Endothelial cell of umbilical vein (primary cell): ENCODE measurements around the gene APOB. TPM values are rescaled to one million over a fixed set of nuclear protein-coding genes. Genes with fewer than 3 reads are reported as not detected.

Experiments
- BruUV-seq: library from RNA; stranded (reverse); fragments of 400-500 nt; replicated peaks from 2 replicates; lab custom pipeline; 2021; lab: Mats Ljungman, UMichigan
- CTCF ChIA-PET: fragments of 300-600, 350-600 bp; sonication (Branson Sonifier 250); formaldehyde crosslinking; loops from one replicate; lab custom pipeline; 2021; ENCODE audit warnings: antibody characterized with exemption, inconsistent platforms; lab: Charles Lee
- POLR2A ChIA-PET: fragments of 300-600, 350-600 bp; sonication (Branson Sonifier 250); formaldehyde crosslinking; loops from one replicate; lab custom pipeline; 2021; ENCODE audit warnings: antibody characterized with exemption, inconsistent platforms; lab: Charles Lee
- DNase-seq: peaks from one replicate; pipeline ENCODE4 v3.0.0-alpha.2; 2011; ENCODE audit warnings: low read depth, low spot score
- FAIRE-seq: peaks from 2 replicates; lab custom pipeline; 2011; peaks lifted over from hg19 to GRCh38; lab: Jason Lieb, UNC
- H2AFZ ChIP-seq: 2 replicates; pipeline ENCODE4 v1.6.0; 2012; ENCODE audit warnings: low read depth, low read length, control low read depth, inconsistent platforms
- H3K27ac ChIP-seq: 2 replicates; pipeline ENCODE4 v1.5.1; 2011; ENCODE audit warnings: low read depth, mild to moderate bottlenecking, control low read depth, low read length, moderate library complexity; ENCODE audit not compliant: insufficient read depth
- H3K27me3 ChIP-seq, 2 experiments: 2 replicates each; pipeline versions ENCODE4 v1.6.0 to v1.6.1; 2011; ENCODE audit warnings: low read length in 2 of 2, mixed read lengths in 1 of 2; ENCODE audit not compliant: control insufficient read depth in 2 of 2, insufficient read depth in 2 of 2
- H3K36me3 ChIP-seq, 2 experiments: 2 replicates in 1 of 2; 3 replicates in 1 of 2; pipeline ENCODE4 v1.5.1; 2011; ENCODE audit warnings: low read length in 2 of 2, mild to moderate bottlenecking in 1 of 2, moderate library complexity in 1 of 2; ENCODE audit not compliant: control insufficient read depth in 2 of 2, insufficient read depth in 2 of 2; ENCODE audit errors: extremely low read depth in 1 of 2
- H3K4me1 ChIP-seq: 3 replicates; pipeline ENCODE4 v1.5.1; 2011; ENCODE audit warnings: mild to moderate bottlenecking, low read length; ENCODE audit not compliant: control insufficient read depth, insufficient read depth; ENCODE audit errors: extremely low read depth
- H3K4me2 ChIP-seq: 2 replicates; pipeline ENCODE4 v1.6.1; 2011; ENCODE audit warnings: low read length, control low read depth, mixed read lengths; ENCODE audit not compliant: insufficient read depth
- H3K4me3 ChIP-seq, 3 experiments: fragments of 200-600 bp in 1 of 3; sonication (generic), shearing (Covaris generic) in 1 of 3; replicated peaks in 1 of 3; 2 replicates each; pipeline ENCODE4 v1.5.1; 2011 to 2016; ENCODE audit warnings: control low read depth in 3 of 3, low read length in 3 of 3, mild to moderate bottlenecking in 2 of 3, inconsistent platforms in 1 of 3, low read depth in 1 of 3, moderate library complexity in 1 of 3; ENCODE audit not compliant: insufficient read depth in 1 of 3
- H3K79me2 ChIP-seq: 2 replicates; pipeline ENCODE4 v1.6.0; 2012; ENCODE audit warnings: low read length, inconsistent platforms; ENCODE audit not compliant: control insufficient read depth, insufficient read depth
- H3K9ac ChIP-seq: replicated peaks from 2 replicates; pipeline ENCODE3; 2011; ENCODE audit warnings: low read length, control low read depth; ENCODE audit not compliant: insufficient read depth; ENCODE audit errors: extremely low read depth
- H3K9me1 ChIP-seq: replicated peaks from 3 replicates; pipeline ENCODE4 v1.6.0; 2011; ENCODE audit warnings: mild to moderate bottlenecking, low read length; ENCODE audit not compliant: control insufficient read depth, insufficient read depth; ENCODE audit errors: extremely low read depth
- H3K9me3 ChIP-seq: replicated peaks from 2 replicates; pipeline ENCODE4 v1.5.1; 2012; ENCODE audit warnings: low read length, inconsistent platforms; ENCODE audit not compliant: control insufficient read depth, insufficient read depth
- H4K20me1 ChIP-seq: replicated peaks from 2 replicates; pipeline ENCODE3; 2011; ENCODE audit warnings: mild to moderate bottlenecking, low read length; ENCODE audit not compliant: control insufficient read depth, insufficient read depth; ENCODE audit errors: extremely low read depth
- CTCF ChIP-seq, 2 donors: IDR thresholded peaks; 1 replicate in 1 of 2; 2 replicates in 1 of 2; pipeline ENCODE4 v1.5.1; 2011; ENCODE audit warnings: low read length in 2 of 2, mild to moderate bottlenecking in 2 of 2, moderate library complexity in 2 of 2, control low read depth in 1 of 2, inconsistent platforms in 1 of 2, low read depth in 1 of 2; ENCODE audit not compliant: insufficient read depth in 1 of 2; ENCODE audit errors: extremely low read depth in 1 of 2
- EZH2 ChIP-seq: IDR thresholded peaks from 2 replicates; pipeline ENCODE4 v1.6.1; 2012; ENCODE audit warnings: borderline replicate concordance, low read depth, mild to moderate bottlenecking, moderate library complexity, low read length, inconsistent platforms; ENCODE audit not compliant: severe bottlenecking
- FOS ChIP-seq: IDR thresholded peaks from 2 replicates; pipeline ENCODE4 v1.6.1; 2011; ENCODE audit warnings: mild to moderate bottlenecking, low read length, moderate library complexity, borderline replicate concordance; ENCODE audit not compliant: insufficient read depth
- GATA2 ChIP-seq: IDR thresholded peaks from 2 replicates; pipeline ENCODE4 v1.7.0; 2011; ENCODE audit warnings: low read depth, mild to moderate bottlenecking, moderate library complexity, mixed read lengths, low read length; ENCODE audit not compliant: insufficient read length, insufficient read depth
- JUN ChIP-seq: IDR thresholded peaks from 2 replicates; pipeline ENCODE4 v1.6.1; 2011; ENCODE audit warnings: borderline replicate concordance, low read depth; ENCODE audit not compliant: insufficient read length, insufficient read depth
- MYC ChIP-seq: IDR thresholded peaks from one replicate; pipeline ENCODE4 v1.6.1; 2011; ENCODE audit warnings: mild to moderate bottlenecking, low read depth, low read length
- POLR2A ChIP-seq: IDR thresholded peaks from 2 replicates; pipeline ENCODE4 v1.6.1; 2012; ENCODE audit warnings: low read depth, mild to moderate bottlenecking, control low read depth, low read length
- POLR2AphosphoS5 ChIP-seq: IDR thresholded peaks from 2 replicates; pipeline ENCODE4 v1.6.1; 2012; ENCODE audit warnings: low read depth, mild to moderate bottlenecking, control low read depth, low read length, moderate library complexity; ENCODE audit not compliant: insufficient read depth
- dilution Hi-C: fragments of 300-500 bp; cut with MboI; formaldehyde crosslinking; loops from one replicate; pipeline ENCODE4 v1.15.0; 2019; ENCODE audit warnings: low sequenced_read_pairs; ENCODE audit not compliant: extremely low pct_ligation_motif_present
- intact Hi-C: fragments of 100-400 bp; cut with micrococcal nuclease; formaldehyde crosslinking; loops from one replicate; pipeline ENCODE4 v1.10.0; 2022
- polyA plus RNA-seq, 4 experiments: library from polyadenylated mRNA; depleted of rRNA in 3 of 4; stranded (reverse) in 3 of 4; unstranded in 1 of 4; fragments of >200 nt; gene quantifications; 2 replicates each; pipeline versions ENCODE4 v1.2.1 to v1.2.3, GENCODE V29; 2011 to 2012; ENCODE audit warnings: missing spikeins in 1 of 4
- total RNA-seq: library from RNA; stranded (reverse); gene quantifications from 2 replicates; pipeline ENCODE4 v1.2.3, GENCODE V29; 2021
- TF ChIP-seq, protein P1 (sequence below): IDR thresholded peaks from 2 replicates; pipeline ENCODE4 v1.6.1; 2011; ENCODE audit not compliant: insufficient read depth, insufficient read length

The APOB gene
- total and polyA plus RNA-seq, 2 donors (not counting 3 experiments of a cell fraction or from before 2014, with no cell fraction given): 0.07 to 0.09 TPM

GRCh38 chr2:21059885-21060610, 16.2 kb upstream of the APOB start:
- ChIA-PET CTCF (interaction anchor here (1.4 kb wide), 1 partner anchor 10 kb away, joined by 6 read pairs; no protein-coding TSS in a partner anchor), POLR2A (no interaction called here)
- H3K79me2 ChIP-seq: no peaks in the 10 kb centered on the region
- H3K4me2 ChIP-seq: no peak overlapping the region
- no peak overlapping the region for H3K4me3 ChIP-seq
- H3K9ac ChIP-seq: no peak overlapping the region
- TF ChIP-seq GATA2 (no peak), MYC (no peak), CTCF (IDR thresholded peaks at IDR 0.05; ENCODE audit: extremely low read depth in 1 of 2, insufficient read depth in 1 of 2, low read depth in 1 of 2, low read length in 2 of 2) (no peak)
- H3K27ac ChIP-seq: no peak overlapping the region
- H3K9me3 ChIP-seq: no peaks in the 10 kb centered on the region
- dilution Hi-C loops: no loop called here
- no peak overlapping the region for H2AFZ ChIP-seq
- no TSS peak for BruUV-seq
- DNase-seq (no peak), FAIRE-seq (no peak)
- H3K27me3 ChIP-seq: peaks cover 4% of the 10 kb centered on the region in 2 experiments
- H3K9me1 ChIP-seq: no peaks in the 10 kb centered on the region
- H3K4me1 ChIP-seq: no peaks in the 10 kb centered on the region
- no peaks in the 10 kb centered on the region for H3K36me3 ChIP-seq
- intact Hi-C loops: no loop called here
- no peaks in the 10 kb centered on the region for H4K20me1 ChIP-seq

DNA sequence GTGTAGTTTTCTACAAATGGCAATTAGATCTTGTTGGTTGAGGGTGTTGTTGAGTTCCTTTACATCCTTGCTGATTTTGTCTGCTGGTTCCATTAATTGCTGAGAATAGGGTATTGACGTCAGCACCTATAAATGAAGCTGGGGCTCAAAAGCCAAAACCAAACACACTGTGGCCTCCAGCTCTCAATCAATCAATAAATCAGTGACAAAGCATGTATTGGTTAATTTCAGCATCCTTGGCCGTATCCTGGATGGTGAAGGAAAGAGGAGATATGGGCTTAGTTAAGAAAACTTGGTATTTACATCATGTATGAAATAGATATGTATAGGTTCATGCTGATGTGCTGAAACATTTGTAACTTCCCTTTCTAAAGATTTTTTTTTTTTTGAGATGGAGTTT, 13.2 kb upstream of the APOB start:
- Histone ChIP-seq H3K9me1 (no peaks in the 10 kb centered on the region), H3K4me1 (no peaks in the 10 kb centered on the region), H3K9me3 (no peaks in the 10 kb centered on the region), H3K79me2 (no peaks in the 10 kb centered on the region), H3K36me3 (no peaks in the 10 kb centered on the region), H3K4me3 (no peak overlapping the region), H3K27ac (no peak overlapping the region), H3K9ac (no peak overlapping the region), H3K27me3 (peaks cover 3 to 4% of the 10 kb centered on the region in 2 experiments), H3K4me2 (no peak overlapping the region), H2AFZ (no peak overlapping the region), H4K20me1 (no peaks in the 10 kb centered on the region)
- ChIA-PET POLR2A (no interaction called here), CTCF (interaction anchor here (1.0 to 1.1 kb wide), 2 partner anchors 11 to 14 kb away, joined by 3 read pairs; no protein-coding TSS in a partner anchor)
- FAIRE-seq (no peak), DNase-seq (no peak)
- intact Hi-C loops: no loop called here
- no TSS peak for BruUV-seq
- TF ChIP-seq JUN (no peak), GATA2 (no peak), FOS (no peak), CTCF (IDR thresholded peaks at IDR 0.05; ENCODE audit: extremely low read depth in 1 of 2, insufficient read depth in 1 of 2, low read depth in 1 of 2, low read length in 2 of 2) (no peak), MYC (no peak), POLR2A (no peak), EZH2 (no peak), POLR2AphosphoS5 (no peak)
- TF ChIP-seq, protein P1, sequence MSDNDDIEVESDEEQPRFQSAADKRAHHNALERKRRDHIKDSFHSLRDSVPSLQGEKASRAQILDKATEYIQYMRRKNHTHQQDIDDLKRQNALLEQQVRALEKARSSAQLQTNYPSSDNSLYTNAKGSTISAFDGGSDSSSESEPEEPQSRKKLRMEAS: no peak
- dilution Hi-C loops: no loop called here
